ENCODE data around the gene DLL1.

The DLL1 gene

DNA sequence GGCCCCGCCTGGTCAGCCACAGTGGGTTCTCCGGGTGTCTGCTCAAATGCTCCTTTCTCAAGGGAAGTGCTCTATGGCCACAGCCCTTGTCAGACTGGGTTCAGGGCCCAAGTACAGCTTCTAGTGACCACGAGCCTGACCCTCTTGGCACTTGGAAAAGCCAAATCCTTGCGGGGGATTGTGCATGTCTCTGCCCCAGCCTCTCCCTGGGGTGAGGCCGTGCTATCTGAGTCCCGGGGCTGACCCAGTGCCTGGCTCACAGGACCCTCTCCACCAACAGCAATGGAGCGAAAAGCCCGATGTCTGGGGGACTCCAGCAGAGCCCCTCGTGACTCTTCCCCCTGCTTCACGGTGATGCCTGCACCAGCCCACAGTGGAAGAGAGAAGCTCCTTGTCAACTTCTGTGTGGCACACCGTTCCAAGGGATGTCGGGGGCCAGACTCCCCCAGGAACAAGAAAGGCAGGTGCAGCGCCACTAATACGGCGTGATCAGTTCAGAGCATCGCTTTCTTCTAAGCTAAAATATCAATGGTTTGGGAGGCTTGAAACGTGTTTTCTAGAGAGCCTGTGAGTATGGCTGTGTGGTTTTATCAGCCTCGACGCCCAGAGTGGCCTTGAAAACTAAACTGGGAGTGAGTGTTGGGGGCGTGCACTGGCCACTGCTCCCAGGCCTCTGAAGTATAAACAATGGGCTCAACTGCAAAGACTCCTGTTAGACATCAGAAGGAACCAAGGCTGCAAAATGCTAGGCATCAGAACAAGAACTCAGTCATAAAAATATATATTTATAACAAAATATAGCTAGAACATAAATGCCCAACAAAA is 51.9 kb downstream of the DLL1 start:
- no peak for DNase-seq (ENCODE audit: low read depth)
- no peak overlapping the region for H3K4me3 ChIP-seq (ENCODE audit: low read depth, low read length)

DNA sequence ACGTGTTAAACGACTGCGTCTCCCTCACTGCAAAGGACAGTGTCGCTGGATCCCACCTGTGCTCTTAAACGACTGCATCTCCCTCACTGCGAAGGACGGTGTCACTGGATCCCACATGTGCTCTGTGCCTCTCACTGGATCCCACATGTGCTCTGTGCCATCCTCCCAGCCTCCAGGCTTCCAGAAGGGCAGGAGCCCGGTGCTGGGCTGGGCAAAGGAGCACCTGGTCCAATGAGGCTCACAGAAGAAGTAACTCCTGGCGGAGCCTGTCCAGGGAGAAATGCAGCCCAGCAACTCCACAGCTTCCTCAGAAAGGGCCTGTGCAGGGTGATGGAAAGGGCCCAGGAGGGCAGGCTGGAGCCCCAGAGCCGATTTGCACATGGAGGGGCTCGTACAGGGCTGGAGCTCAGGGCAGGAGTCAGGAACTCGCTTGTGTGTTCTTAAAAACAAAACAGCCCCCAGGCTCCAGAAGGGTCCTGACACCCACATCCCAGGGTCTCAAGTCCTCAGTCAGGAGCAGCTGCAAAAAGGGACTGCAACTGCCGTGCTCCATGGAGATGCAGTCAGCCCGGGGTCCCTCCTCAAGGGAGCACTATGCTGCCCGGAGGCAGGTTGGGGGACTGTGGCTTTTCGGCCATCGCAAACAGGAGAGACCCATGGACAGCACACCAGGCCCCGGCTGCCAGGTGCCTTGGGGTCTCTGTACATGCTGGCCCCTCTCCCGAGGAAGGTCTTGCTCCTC is 52.7 kb downstream of the DLL1 start:
- no peak overlapping the region for H3K4me3 ChIP-seq (ENCODE audit: low read depth, low read length)
- no peak for DNase-seq (ENCODE audit: low read depth)

DNA sequence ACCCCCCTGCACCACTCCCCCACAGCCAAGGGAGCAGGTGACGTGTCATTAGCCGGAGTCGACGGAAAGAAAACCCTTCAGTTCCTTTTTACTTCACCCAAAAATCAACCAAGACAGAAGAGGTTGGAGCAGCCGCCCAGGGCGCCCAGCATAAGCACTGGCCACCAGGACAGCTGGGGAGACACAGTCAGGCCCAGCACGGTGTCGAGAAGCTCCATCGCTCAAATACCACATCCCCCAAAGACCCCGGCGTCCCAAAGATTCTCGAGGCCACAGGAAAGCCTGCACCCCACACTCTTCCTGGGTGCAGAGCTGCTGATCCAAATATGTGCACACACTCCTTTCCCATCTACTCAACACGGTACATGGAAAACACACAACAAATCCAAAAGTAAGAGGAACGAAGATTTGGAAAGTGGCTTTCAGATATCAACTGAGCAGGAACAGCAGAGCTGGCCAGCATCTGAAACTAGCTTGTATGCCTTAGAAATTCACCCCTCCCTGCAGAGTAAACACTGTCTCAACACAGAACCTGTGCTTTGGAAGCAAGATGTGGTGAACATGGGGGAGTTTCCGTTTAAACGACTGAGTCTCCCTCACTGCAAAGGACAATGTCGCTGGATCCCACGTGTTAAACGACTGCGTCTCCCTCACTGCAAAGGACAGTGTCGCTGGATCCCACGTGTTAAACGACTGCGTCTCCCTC is 54.6 kb downstream of the DLL1 start:
- H3K4me3 ChIP-seq (ENCODE audit: low read depth, low read length) = no peak overlapping the region
- no peak for DNase-seq (ENCODE audit: low read depth)

GRCh38 chr6:170235391-170236125 is 55.3 kb downstream of the DLL1 start:
- H3K4me3 ChIP-seq (ENCODE audit: low read depth, low read length) = no peak overlapping the region
- no peak for DNase-seq (ENCODE audit: low read depth)

DNA sequence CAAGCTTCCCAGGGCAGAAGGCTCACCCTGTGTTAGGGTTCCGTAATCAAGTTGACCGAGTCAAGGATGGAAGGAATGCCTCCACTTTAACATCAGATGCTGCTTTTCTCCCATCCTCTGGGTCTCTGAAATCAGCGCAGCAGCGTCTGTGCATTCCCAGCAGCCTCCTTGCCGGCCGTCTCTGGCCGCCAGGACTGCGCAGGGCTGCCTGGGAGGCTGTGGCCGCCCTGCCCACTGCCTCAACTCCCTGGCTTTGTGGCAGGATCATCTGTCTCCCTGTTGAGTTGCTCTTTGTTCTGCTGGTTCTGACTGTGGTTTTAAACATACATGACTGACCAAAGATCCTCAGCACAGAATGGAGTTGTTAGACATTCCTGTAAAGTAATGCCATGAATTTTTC is 56.5 kb downstream of the DLL1 start:
- no peak for DNase-seq (ENCODE audit: low read depth)

GRCh38 chr6:170233286-170234205 is 57.3 kb downstream of the DLL1 start:
- H3K4me3 ChIP-seq (ENCODE audit: low read depth, low read length) = no peak overlapping the region
- no peak for DNase-seq (ENCODE audit: low read depth)

More for the DNA sequence above, 56.5 kb downstream of the DLL1 start:
- no peak overlapping the region for H3K4me3 ChIP-seq (ENCODE audit: low read depth, low read length)
